GM18507 (cell line): Measurements from ENCODE around the gene OAF.
"Not testable (repeated sequence)": the region's sequence is repeated elsewhere in the genome, so short reads cannot be mapped to it uniquely, and the experiment has no call there.

Experiments
- DNase-seq: peaks from one replicate; pipeline ENCODE4 v3.0.0; 2011; ENCODE audit warnings: low read depth; ENCODE audit not compliant: insufficient read length; ENCODE audit errors: extremely low spot score
- FAIRE-seq: peaks from 2 replicates; lab custom pipeline; 2011; peaks lifted over from hg19 to GRCh38; lab: Jason Lieb, UNC

The OAF gene

DNA sequence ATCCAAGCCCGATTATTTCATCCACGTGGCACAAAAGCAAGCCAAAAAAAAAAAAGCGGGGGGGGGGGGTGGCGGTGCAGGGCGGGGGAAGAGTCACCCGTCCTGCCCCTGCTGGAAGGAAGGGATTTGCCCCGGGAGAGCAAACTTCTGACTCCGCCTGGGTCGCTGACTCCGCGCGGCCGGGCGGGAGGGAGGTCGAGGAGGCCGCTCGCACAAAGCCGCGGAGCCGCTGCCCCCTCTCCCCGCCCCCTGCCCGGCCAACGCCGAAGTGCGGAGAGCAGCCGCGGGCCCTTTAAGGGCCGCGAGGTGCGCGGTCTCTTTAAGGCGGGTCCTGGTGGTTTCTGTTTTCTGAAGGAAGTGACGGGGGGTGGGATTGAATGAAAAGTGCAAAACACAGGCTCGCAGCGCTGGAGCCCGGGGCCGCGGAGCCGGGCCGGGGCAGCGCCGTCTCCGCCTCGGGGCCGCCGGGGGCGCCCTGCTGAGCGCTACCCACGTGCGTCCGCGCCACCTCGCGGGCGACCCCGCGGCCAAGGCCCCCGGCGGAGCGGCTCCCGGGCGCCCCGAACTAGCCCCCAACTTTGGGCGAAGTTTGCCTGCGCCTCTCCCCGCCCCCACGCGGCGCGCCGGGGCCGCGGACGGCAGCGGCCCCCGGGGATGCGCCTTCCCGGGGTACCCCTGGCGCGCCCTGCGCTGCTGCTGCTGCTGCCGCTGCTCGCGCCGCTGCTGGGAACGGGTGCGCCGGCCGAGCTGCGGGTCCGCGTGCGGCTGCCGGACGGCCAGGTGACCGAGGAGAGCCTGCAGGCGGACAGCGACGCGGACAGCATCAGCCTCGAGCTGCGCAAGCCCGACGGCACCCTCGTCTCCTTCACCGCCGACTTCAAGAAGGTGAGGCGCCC is at the start of gene OAF:
Gene OAF (plus strand): TSS at position 407 of the 896 bp plus-strand sequence. CDS start 248 bp downstream, at position 655.
- FAIRE-seq (peak; percentile 51), DNase-seq (peak; percentile 70)

GRCh38 chr11:120167659-120168058 is 43.2 kb upstream of the OAF start:
- DNase-seq (no peak), FAIRE-seq (no peak)

- FAIRE-seq (no peak), DNase-seq (no peak)
These were observed 42.5 kb upstream of the OAF start for GRCh38 chr11:120168108-120168959.

- FAIRE-seq (no peak), DNase-seq (no peak)
These were observed 41.7 kb upstream of the OAF start for GRCh38 chr11:120168960-120169681.

GRCh38 chr11:120169981-120170698 is 40.7 kb upstream of the OAF start:
- no peak for DNase-seq

DNA sequence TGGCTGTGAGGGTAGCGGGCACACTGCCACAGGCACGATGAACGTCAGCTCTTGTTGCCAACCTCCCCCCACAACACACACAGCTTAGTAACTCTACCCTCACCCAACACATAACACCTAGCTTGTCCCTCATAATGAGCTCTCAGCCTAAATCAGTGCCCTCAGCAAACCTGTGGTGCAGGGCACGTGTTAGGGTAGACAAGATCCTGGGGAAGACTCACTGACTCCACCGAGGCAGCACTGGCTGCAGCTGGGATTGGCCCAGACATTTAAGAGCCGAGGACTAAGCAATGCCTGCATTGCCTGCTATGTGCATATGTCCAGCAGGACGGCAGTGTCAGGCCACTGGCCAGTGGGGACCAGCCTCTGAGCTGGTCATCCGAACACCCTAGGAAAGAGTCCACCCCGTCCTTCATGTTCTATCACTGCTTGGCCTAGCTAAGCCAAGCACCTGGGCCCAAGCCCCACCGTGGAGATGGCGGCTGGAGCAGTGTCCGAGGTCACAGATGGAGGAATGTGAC is 40.0 kb upstream of the OAF start:
- DNase-seq, result no peak
- FAIRE-seq, result no peak

More at GRCh38 chr11:120169981-120170698, 40.7 kb upstream of the OAF start:
- FAIRE-seq, result no peak

GRCh38 chr11:120172054-120172911 is 38.5 kb upstream of the OAF start:
- FAIRE-seq (peak; percentile 76), DNase-seq (peak; percentile 60)

DNA sequence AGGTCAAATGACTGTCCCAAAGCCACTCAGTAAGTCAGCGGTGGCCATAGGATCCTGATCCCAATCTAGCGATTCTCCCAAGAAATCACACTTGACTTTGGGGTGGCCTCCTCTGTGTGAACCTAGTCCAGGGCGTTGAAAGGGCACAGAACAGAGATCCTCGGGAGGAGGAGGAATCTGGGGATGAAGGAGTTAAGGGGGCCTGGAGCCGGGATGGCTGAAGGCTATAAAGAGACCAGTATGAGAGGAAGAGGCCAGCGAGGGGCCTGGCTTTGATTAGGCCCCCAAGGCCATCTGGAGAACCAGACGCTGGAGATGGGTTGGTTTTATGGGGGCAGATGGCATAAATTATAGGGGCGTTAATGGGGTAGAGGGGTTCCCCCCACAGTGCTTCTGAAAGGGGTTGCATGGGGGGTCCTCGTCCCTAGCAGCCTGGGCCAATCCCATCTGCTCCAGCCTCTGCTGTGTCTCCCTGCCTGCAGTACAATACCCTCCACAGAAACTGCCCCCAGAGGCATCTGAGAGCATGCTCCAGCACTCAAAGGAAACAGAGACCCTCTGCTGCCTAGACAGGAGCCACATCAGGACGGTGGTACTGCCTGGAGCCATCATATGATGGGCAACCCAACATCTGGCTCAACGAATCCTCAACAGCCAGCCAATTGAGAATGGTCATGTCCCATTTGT is 37.7 kb upstream of the OAF start:
- DNase-seq, result no peak
- no peak for FAIRE-seq

DNA sequence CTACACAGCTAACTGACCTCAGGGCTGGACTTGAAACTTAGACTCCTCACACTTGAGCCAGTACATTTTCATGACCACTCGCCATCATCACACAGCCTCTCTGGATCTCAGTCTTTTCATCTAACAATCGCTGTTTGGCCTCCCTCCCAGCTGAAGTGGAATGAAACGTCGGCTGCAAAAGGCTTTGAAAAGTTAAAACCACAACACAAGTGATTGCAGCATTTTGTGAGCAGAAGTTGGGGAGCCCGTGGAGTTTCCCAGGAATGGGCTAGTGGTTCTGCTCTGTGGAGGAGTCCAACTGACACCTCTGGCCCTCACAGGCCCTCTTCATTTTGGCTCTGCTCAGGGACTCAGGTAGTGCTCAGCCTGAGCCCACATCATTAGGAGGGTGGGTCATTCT is 37.0 kb upstream of the OAF start:
- DNase-seq, result no peak
- FAIRE-seq, result no peak

- DNase-seq, result no peak
- FAIRE-seq, result no peak
These were observed 36.0 kb upstream of the OAF start for GRCh38 chr11:120174866-120175265.

DNA sequence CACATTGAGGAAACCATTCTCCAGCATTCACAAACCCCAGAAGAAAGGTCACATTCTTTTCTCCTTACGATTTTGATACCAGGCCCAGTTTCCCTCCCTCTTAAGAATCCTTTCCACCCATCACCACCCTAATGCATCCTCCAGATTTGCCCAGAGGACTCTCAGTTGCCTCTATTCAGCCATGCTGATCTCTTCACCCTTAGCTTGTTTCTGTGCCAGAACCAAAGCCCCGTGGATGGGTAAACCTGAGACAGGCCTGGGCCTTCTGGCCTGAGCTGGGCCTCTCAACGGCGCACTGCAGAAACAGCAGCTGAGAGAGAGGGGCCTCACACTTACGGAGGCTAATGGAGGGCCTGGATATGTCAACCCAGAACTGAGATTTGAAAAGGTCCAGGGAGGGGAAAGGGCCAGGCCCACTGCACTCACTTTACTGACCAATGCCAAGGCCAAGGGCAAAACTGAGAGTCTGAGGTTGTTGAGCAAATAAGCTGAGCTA is 32.2 kb upstream of the OAF start:
- DNase-seq (no peak), FAIRE-seq (no peak)

DNA sequence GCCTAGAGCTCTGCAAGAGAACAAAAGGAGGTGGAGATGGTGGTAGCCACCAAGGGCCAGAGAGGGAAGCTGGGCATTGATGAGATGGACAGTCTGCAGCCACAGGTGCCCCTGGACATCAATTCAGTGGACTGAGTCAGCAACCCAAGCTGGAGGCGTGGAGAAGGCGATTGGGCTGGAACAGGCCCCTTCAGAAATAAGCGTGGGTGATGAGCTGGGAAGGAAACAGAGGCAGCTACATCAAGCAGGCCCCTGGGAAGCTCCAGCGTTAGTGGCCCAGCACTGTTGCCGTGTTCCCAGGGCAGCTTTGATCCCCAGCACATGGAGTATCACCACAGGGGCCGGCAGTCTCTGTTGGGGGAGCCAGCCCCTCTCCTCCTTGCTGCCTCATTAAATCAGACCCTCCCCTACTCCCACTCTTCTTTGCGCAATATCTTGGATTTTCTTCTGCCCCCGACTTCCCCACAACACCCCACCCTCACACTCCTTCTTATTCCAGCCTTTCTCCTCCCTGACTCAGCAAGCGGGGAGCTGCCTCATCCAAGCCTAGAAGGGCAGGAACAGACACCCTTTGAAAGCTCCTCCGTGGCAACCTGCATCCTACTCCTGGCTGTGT is 31.7 kb upstream of the OAF start:
- DNase-seq (no peak), FAIRE-seq (no peak)

GRCh38 chr11:120180063-120180462 is 30.8 kb upstream of the OAF start:
- not testable (repeated sequence) for DNase-seq, FAIRE-seq

DNA sequence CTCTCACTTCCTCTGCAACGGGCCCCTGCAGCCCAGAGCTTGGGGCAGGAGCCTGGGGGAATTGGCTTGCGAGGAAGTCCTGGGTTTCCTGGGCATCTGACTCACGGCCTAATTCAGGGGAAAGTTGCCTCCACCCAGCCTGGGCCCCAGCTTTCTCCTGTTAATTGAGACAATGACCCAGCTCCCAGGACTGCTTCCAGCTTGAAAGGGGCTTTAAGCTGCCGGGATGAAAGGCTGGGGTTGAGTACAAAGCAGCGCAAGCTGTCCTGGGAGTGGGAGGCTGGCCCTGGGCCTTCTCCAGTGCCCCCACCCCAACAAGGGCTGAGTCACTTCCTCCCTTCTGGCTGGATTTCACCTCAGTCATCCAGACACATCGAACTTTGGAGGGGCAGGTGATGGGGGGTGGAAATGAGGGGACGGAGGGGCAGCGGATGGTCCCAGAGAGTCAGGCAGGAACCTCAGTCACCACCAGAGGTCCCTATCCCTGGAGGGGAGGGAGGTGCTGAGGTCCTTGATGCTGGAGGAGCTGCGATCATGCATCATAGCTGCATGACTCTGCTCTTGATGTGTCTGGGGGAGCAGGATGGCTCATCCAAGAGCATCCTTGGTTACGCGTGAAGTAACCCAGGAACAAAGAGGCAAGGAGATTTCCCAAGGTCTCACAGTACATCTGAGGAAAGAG is 30.1 kb upstream of the OAF start:
- DNase-seq (no peak), FAIRE-seq (no peak)

GRCh38 chr11:120181376-120181975 is 29.4 kb upstream of the OAF start:
- FAIRE-seq (no peak), DNase-seq (no peak)

DNA sequence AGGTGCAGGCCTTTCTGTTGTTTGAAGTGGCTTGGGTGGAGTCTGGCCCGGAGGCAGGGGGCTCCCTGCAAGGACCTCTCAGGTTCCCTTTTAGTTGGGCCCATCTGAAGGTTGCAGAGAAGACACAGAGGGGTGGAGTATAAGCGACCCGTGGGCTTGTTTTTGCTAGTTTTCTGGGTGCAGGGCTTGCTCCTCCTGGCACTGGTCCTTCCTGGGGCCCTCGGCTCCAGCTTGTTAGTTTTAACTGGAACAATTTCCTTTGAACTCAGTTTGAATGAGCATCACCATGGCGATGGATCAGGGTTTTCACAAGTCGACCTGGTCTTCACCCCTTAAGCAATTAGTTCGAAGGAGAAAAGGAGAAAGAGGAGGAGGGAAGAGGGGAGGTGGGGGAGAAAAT is 28.5 kb upstream of the OAF start:
- DNase-seq (no peak), FAIRE-seq (no peak)
